M059J (cell line): Measurements from ENCODE around the gene ATP6V1F. TPM values are rescaled to one million over a fixed set of nuclear protein-coding genes. Genes with fewer than 3 reads are reported as not detected.

Experiments used
- DNase-seq: peaks from one replicate; pipeline ENCODE4 v3.0.0-alpha.2; 2012; ENCODE audit warnings: low read depth
- total RNA-seq: library from RNA; depleted of rRNA; stranded (reverse); fragments of >200 nt; shearing (Covaris generic); gene quantifications from 2 replicates; pipeline ENCODE4 v1.2.3, GENCODE V29; 2014

Gene ATP6V1F
- total RNA-seq, 1 experiment from 2014 or later, result 160 TPM

DNA sequence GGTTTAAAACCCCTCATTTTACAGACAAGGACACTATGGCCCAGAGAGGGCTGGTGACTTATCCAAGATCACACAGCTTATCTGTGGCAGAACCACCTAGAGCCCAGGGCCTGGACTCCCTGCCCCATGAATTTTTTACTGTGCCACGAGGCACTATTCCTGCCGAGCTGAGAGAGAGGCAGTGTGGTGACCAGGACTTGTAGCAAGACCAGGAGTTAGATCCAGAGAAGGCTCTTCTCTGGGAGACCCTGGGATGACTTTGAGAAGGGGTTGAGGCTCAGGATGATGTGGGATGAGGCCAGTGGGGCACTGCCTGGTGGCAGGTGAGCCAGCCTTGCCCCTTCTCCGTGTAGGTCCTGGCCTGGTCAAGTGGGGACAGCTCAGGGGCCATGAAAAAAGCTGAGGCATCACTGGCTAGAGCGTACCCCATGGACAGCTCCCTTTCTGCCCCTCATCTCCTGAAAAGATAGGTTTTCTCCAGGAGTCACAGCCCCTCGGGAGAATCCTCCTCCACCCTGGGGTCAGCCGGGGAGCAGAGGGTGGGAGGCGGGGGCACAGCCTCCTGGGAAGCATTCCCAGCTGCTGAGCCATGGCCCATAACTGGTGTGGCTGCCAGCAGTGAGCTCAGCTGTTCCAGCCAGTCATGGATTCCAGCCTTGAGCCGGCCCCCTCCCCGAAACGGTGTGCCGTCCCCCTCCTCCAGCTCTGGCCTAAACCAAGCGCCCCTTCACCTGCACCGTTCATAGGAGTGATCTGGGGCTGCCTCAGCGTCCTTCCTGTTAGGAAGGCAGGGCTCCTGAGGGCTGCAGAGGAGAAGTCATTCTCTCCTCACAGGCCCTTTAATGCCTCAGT, 26.6 kb upstream of the ATP6V1F start:
- DNase-seq, result no peak

DNA sequence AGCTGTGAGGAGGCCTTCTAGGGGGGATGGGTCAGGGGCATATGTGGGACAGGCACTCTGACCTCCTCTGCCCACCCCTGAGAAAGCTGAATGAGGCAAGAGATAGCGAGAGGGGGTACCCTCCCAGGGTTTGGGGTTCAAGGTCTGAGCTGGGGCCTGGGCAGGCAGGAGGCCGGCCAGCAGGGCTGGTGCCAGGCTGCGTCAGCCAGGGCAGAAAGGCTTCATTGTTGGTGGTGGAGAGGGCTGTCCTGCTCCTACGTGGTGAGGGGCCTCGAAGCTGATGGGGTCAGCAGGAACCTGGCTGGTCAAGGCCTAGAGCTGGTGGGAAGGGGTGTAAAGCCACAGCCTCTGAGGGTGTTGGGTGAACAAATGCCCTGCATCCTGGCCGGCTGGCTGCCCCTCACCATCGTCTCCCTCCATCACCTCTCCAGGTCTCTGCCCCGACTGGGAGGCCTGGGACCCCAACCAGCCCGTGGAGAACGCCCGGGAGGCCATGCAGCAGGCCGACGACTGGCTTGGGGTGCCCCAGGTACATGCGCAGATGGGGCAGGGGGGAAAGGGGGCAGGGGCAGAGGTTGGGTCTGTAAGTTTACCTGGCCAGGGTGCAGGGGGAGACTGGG, 25.8 kb upstream of the ATP6V1F start:
- DNase-seq, result no peak

DNA sequence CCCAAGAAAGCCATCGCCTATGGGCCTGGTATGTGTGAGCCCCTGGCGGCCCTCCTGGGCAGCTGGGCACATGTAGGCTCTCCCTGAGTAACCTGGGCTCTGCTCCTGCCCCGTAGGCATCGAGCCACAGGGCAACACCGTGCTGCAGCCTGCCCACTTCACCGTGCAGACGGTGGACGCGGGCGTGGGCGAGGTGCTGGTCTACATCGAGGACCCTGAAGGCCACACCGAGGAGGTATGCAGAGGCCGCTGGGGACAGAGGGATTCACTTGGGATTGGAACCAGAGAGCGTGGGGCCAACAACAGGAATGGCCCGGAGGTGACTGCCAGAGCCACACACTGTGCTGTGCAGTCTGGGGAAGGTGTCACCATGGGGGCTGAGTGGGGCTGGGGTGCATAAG, 25.1 kb upstream of the ATP6V1F start:
- DNase-seq, result no peak

DNA sequence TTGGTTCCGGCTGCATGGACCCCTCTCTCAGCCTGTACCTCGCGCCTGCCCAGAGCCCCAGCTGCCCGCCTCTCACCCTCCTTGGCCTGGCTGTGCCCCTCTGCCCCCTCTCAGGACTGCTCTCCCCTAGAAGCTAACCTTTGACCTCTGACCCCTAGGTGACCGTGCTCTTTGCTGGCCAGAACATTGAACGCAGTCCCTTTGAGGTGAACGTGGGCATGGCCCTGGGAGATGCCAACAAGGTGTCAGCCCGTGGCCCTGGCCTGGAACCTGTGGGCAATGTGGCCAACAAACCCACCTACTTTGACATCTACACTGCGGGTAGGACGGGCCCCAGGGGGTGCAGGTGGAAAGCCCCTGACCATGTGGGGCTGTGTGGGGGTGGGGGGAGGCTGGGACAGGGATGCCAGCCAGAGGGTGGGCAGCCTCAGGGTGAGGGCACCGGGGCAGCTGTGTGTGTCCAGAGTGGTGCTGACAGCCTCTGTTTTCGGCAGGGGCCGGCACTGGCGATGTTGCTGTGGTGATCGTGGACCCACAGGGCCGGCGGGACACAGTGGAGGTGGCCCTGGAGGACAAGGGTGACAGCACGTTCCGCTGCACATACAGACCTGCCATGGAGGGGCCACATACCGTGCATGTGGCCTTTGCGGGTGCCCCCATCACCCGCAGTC, 24.4 kb upstream of the ATP6V1F start:
- no peak for DNase-seq

DNA sequence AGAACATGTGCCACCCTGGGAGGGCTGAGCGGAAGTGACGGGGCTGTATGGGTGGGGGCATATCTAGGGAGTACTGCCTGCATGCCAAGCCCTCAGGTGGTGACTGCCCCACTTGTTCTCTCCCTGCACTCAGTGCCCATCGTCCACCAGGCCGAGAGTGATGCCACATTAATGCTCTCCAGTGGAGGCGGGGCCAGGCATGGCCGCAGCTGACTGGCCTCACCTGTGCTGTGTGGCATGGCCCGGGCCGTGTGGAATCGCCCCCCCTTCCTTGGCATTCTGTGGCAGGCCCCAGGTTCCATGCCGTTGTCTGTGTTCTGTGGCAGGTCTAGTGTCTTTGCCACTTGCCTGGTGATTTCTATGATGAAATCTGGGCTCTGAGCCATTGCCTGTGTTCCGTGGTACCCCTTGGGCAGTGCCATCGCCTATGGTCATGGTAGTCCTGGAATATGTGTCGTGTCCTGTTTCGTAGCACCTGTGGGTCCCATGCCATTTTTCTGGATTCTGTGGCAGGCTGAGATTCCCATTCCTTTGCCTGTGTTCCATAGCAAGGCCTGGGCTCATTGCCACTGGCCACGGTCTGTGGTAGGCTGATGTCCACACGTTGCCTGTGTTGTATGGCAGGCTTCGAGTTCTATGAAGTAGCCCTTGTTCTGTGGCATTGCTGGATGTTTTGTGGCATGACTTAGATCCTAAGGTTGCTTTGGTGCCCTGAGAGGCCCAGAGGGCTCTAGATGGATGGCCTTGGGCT, 23.5 kb upstream of the ATP6V1F start:
- no peak for DNase-seq

DNA sequence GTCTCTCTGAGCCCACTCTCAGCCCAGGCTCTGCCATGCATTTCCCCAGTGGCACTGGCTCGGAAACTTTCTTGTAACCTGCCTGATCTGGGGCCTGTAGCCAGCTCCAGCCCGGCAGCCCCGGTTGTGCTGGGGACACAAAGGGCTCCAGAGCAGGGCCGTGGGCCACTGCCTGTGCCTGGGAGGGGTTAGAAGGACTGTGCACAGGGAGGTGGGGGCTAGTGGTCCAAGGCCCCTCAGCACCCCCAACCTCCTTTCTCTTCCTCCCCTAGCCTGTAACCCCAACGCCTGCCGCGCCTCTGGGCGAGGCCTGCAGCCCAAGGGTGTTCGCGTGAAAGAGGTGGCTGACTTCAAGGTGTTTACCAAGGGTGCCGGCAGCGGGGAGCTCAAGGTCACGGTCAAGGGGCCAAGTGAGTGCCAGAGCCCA, 22.9 kb upstream of the ATP6V1F start:
- no peak for DNase-seq

DNA sequence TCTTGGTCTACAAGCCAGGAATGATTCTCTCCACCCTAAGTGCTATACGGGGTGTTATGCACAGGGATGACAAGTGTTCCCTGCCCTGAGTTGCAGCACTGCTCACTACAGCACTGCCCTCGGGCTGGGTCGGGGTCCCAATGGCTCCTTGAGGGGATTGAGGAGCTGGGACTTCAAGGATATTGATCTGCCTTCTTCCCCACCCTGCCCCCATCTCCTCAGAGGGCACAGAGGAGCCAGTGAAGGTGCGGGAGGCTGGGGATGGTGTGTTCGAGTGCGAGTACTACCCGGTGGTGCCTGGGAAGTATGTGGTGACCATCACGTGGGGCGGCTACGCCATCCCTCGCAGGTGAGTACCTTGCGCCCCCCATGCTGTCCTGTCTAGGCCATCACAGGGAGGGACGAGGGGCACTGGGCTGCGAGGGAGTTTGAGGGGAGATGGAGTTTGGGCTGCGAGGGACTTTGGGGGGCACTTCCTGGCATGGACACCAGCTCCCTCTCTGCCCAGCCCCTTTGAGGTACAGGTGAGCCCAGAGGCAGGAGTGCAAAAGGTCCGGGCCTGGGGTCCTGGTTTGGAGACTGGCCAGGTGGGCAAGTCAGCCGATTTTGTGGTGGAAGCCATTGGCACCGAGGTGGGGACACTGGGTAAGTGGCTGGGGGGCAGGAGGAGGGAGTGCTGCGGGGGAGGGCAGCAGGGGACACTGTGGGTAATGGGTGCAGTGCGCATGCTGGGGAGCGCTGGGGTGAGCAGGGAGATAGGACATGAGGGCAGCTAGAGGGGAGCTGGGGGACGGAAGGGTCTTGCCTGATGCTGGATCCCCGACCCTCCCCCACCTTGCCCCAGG, 22.1 kb upstream of the ATP6V1F start:
- no peak for DNase-seq

DNA sequence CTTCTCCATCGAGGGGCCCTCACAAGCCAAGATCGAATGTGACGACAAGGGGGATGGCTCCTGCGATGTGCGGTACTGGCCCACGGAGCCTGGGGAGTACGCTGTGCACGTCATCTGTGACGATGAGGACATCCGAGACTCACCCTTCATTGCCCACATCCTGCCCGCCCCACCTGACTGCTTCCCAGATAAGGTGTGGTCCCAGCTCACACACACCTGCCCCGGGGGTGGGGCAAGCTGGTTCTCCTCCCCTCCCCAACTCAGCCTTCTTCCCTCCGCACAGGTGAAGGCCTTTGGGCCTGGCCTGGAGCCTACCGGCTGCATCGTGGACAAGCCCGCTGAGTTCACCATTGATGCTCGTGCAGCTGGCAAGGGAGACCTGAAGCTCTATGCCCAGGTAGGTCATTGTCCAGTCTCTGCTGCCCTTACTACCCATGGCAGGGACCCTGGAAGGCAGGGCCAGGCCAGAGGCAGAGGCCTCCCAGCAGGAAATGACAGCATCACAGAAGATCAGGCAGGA, 21.4 kb upstream of the ATP6V1F start:
- no peak for DNase-seq

DNA sequence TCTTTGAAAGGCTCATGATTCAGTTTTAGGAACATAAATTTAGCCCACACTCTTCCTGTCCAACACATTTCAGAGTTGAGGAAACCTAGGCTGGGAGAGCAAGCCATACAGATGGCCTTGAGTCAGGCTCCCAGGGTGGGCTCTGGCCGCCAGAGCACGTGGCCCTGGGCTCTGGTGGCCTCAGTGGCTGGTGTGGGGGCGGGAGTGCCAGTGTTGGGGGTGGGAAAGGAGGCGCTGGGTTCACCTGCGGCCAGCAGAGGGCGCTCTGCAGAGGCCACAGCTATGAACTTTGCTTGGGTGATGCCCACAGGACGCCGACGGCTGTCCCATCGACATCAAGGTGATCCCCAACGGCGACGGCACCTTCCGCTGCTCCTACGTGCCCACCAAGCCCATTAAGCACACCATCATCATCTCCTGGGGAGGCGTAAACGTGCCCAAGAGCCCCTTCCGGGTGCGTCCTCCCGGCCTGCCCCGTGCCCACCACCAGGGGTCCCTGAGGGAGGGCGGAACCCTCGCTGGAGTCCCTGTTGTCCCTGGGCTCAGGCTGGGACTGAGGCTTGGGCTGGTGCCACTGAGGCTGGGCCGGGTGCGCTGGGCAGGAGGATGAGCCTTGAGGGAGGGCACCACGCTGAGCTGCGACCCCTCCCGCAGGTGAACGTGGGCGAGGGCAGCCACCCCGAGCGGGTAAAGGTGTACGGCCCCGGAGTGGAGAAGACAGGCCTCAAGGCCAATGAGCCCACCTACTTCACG, 20.6 kb upstream of the ATP6V1F start:
- DNase-seq, result no peak

DNA sequence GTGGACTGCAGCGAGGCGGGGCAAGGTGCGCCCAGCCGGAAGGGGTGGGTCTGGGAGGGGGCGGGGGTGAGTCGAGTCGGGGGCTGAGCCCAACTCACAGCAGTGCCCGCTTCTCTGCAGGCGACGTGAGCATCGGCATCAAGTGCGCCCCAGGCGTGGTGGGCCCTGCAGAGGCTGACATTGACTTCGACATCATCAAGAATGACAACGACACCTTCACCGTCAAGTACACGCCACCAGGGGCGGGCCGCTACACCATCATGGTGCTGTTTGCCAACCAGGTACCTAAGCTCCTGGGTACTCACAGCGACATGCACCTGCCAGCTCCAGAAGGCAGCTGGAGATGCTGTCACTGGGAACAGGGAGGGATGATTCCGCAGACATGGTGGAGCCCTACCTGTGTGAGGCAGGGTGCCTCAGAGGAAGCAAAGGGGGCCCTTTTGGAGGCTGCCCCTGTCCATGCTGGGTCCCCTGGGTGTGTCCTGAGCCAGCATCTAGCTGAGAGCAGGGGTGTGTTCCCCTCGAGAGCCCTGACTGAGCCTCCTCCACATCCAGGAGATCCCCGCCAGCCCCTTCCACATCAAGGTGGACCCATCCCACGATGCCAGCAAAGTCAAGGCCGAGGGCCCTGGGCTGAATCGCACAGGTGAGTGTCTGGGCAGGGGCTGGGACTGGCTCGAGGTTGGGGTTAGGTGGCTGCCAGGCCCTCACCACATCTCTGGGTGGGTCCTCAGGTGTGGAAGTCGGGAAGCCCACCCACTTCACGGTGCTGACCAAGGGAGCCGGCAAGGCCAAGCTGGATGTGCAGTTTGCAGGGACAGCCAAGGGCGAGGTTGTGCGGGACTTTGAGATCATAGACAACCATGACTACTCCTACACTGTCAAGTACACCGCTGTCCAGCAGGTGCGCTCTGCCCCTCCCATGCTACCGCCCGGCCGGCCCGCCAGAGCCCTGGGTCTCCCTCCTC, 19.7 kb upstream of the ATP6V1F start:
- no peak for DNase-seq

DNA sequence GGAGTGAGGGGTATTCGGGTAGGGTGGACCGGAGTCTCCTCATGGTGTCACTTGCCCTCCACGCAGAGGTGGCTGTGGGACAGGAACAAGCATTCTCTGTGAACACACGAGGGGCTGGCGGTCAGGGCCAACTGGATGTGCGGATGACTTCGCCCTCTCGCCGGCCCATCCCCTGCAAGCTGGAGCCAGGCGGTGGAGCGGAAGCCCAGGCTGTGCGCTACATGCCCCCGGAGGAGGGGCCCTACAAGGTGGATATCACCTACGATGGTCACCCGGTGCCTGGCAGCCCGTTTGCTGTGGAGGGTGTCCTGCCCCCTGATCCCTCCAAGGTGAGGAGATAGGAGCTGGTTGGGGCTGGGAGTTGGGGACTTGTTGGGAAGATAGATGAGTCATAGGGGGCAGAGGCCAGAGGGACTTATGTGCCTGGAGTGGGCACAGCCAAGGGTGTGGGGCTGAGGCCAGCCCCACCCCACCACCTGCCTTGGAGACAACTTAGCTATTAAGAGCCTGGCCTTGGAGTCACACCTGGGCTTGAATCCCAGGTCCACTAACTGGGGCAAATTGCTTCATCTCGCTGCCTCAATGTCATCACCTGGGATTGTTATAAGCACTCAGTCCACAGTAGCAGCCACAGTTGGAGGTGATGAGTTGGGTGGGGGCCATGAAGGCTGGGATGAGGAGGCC, 18.6 kb upstream of the ATP6V1F start:
- DNase-seq, result no peak

DNA sequence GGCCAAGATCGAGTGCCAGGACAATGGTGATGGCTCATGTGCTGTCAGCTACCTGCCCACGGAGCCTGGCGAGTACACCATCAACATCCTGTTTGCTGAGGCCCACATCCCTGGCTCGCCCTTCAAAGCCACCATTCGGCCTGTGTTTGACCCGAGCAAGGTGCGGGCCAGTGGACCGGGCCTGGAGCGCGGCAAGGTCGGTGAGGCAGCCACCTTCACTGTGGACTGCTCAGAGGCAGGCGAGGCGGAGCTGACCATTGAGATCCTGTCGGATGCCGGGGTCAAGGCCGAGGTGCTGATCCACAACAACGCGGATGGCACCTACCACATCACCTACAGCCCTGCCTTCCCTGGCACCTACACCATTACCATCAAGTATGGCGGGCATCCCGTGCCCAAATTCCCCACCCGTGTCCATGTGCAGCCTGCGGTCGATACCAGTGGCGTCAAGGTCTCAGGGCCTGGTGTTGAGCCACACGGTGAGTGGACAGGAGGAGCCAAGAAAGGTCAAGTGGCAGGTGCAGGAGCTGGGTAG, 17.8 kb upstream of the ATP6V1F start:
- DNase-seq, result no peak

DNA sequence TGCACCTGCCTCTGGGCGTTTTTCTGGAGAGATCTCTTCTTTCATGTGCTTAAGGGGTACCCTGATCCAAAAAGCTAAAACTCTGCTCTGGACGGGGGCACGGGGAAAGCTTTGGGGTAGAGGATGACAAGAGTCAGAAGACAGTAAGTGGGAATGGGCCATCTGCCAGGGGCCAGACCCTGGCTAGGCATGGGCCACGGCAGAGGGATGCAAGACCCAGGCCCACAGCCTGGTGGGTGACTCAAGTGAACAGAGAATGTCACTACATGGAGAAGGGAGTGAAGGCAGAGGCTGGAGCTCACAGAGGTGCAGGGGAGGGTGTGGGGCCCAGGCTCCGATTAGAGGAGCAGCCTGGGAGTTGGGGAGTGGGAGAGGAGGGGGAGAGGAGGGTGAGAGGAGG, 17.2 kb upstream of the ATP6V1F start:
- DNase-seq, result no peak

DNA sequence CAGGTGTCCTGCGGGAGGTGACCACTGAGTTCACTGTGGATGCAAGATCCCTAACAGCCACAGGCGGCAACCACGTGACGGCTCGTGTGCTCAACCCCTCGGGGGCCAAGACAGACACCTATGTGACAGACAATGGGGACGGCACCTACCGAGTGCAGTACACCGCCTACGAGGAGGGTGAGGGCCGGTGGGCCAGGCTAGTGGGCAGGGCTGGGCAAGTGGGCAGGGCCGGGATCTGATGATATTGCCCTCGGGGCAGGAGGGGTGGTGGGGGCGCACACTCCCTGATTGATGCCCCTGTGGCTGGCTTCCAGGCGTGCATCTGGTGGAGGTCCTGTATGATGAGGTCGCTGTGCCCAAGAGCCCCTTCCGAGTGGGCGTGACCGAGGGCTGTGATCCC, 16.7 kb upstream of the ATP6V1F start:
- no peak for DNase-seq

DNA sequence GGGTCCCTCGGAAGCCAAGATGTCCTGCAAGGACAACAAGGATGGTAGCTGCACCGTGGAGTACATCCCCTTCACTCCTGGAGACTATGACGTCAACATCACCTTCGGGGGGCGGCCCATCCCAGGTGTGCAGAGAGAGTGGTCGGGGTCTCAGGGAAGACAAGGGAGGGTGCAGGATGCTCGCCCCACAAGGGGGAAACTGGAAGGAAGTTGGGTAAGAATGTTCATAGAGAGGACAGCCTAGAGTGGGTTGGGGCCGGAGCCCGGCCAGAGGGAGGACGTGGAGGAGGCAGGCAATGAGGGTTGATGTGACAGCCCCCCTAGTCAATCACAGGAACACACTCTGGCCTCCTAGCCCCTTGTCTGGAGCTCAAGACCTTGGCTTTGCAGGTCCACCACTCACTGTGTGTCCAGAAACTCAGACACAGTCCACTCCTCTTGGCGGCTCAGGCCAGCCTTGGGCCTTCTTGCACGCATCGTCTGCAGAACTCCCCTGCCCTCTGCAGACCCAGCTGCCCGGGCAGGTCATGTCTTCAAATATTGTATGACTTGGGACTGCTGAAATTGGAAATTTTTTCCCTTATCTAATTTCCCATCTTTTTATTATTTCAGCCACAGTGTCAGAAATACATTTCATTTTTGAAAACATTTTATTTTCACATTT, 15.7 kb upstream of the ATP6V1F start:
- DNase-seq, result no peak

DNA sequence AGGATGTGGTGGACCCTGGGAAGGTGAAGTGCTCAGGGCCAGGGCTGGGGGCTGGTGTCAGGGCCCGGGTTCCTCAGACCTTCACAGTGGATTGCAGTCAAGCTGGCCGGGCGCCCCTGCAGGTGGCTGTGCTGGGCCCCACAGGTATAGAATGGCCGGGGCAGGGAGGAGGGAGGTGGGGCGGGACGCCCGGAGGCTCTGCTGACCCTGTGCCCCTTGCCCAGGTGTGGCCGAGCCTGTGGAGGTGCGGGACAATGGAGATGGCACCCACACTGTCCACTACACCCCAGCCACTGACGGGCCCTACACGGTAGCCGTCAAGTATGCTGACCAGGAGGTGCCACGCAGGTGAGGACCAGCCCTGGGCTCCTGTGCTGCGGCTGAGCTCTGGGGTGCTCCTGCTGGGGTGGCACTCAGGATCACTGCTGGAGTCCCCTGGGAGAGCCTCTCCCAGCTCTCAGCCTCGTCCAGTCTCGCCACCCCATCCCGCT, 14.9 kb upstream of the ATP6V1F start:
- no peak for DNase-seq
